ENCODE measurements around the gene DUS1L. TPM values are rescaled to one million over a fixed set of nuclear protein-coding genes. Genes with fewer than 3 reads are reported as not detected.

Gene DUS1L
- total and polyA plus RNA-seq, 2 experiments from 2014 or later, result 71.9 to 160 TPM

- WGBS (ENCODE audit: low lambda C conversion rate, missing lambda C conversion rate), result 93% methylated on average over 17 of the region's 26 CpGs
Measured at GRCh38 chr17:82055023-82055964, 10.3 kb downstream of the DUS1L start.

GRCh38 chr17:82054351-82055022, 11.1 kb downstream of the DUS1L start:
- H3K9me3 ChIP-seq (ENCODE audit: low read depth), result no peaks in the 10 kb centered on the region
- TF ChIP-seq CTCF (IDR thresholded peaks at IDR 0.05; ENCODE audit: poor library complexity) (no peak), EZH2 (IDR thresholded peaks at IDR 0.05; ENCODE audit: borderline replicate concordance) (no peak), EZH2phosphoT487 (IDR thresholded peaks at IDR 0.05; ENCODE audit: low read depth, severe bottlenecking, unreplicated experiment) (no peak)
- DNase-seq (ENCODE audit: low spot score), result no peak
- H4K20me1 ChIP-seq (ENCODE audit: insufficient read depth, poor library complexity, severe bottlenecking), result peaks cover 3% of the 10 kb centered on the region
- WGBS (ENCODE audit: low lambda C conversion rate, missing lambda C conversion rate), result 97% methylated on average over 38 of the region's 38 CpGs
- H2AFZ ChIP-seq, result no peak overlapping the region
- H3K4me3 ChIP-seq, result no peak overlapping the region
- H3K9me2 ChIP-seq (replicated peaks; ENCODE audit: insufficient read depth), result no peaks in the 10 kb centered on the region
- no peaks in the 10 kb centered on the region for H3K27me3 ChIP-seq
- H3K4me1 ChIP-seq (ENCODE audit: insufficient read depth), result peaks cover 17% of the 10 kb centered on the region
- H3K36me3 ChIP-seq (replicated peaks; ENCODE audit: insufficient read depth, low read depth), result no peaks in the 10 kb centered on the region
- H3K4me2 ChIP-seq, result no peak overlapping the region
- H3K79me2 ChIP-seq, result peaks cover 28% of the 10 kb centered on the region
- H3K27ac ChIP-seq, result no peak overlapping the region

More at GRCh38 chr17:82055023-82055964, 10.3 kb downstream of the DUS1L start:
- Histone ChIP-seq H3K9me2 (replicated peaks; ENCODE audit: insufficient read depth) (no peaks in the 10 kb centered on the region), H3K4me1 (ENCODE audit: insufficient read depth) (peaks cover 13% of the 10 kb centered on the region), H2AFZ (no peak overlapping the region), H4K20me1 (ENCODE audit: insufficient read depth, poor library complexity, severe bottlenecking) (peaks cover 3% of the 10 kb centered on the region), H3K4me3 (no peak overlapping the region), H3K27me3 (no peaks in the 10 kb centered on the region), H3K79me2 (peaks cover 25% of the 10 kb centered on the region), H3K27ac (no peak overlapping the region), H3K36me3 (replicated peaks; ENCODE audit: insufficient read depth, low read depth) (no peaks in the 10 kb centered on the region), H3K4me2 (no peak overlapping the region), H3K9me3 (ENCODE audit: low read depth) (no peaks in the 10 kb centered on the region)
- no peak for DNase-seq (ENCODE audit: low spot score)
- TF ChIP-seq EZH2phosphoT487 (IDR thresholded peaks at IDR 0.05; ENCODE audit: low read depth, severe bottlenecking, unreplicated experiment) (no peak), EZH2 (IDR thresholded peaks at IDR 0.05; ENCODE audit: borderline replicate concordance) (no peak), CTCF (IDR thresholded peaks at IDR 0.05; ENCODE audit: poor library complexity) (no peak)

GRCh38 chr17:82053556-82054263, 11.9 kb downstream of the DUS1L start:
- TF ChIP-seq EZH2phosphoT487 (IDR thresholded peaks at IDR 0.05; ENCODE audit: low read depth, severe bottlenecking, unreplicated experiment), result no peak
- TF ChIP-seq EZH2 (IDR thresholded peaks at IDR 0.05; ENCODE audit: borderline replicate concordance), result no peak
- TF ChIP-seq CTCF (IDR thresholded peaks at IDR 0.05; ENCODE audit: poor library complexity), result no peak
- H3K4me2 ChIP-seq, result peak overlapping the region; percentile 99
- no peaks in the 10 kb centered on the region for H3K9me3 ChIP-seq (ENCODE audit: low read depth)
- H4K20me1 ChIP-seq (ENCODE audit: insufficient read depth, poor library complexity, severe bottlenecking), result peaks cover 3% of the 10 kb centered on the region
- H3K4me1 ChIP-seq (ENCODE audit: insufficient read depth), result peaks cover 17% of the 10 kb centered on the region
- peaks cover 28% of the 10 kb centered on the region for H3K79me2 ChIP-seq
- WGBS (ENCODE audit: low lambda C conversion rate, missing lambda C conversion rate), result 96% methylated on average over 26 of the region's 28 CpGs
- H3K27ac ChIP-seq, result no peak overlapping the region
- no peak overlapping the region for H2AFZ ChIP-seq
- H3K36me3 ChIP-seq (replicated peaks; ENCODE audit: insufficient read depth, low read depth), result no peaks in the 10 kb centered on the region
- no peaks in the 10 kb centered on the region for H3K9me2 ChIP-seq (replicated peaks; ENCODE audit: insufficient read depth)
- DNase-seq (ENCODE audit: low spot score), result no peak
- no peaks in the 10 kb centered on the region for H3K27me3 ChIP-seq
- H3K4me3 ChIP-seq, result no peak overlapping the region
